H1 (cell line): ENCODE results near the gene TYW5. TPM values are rescaled to one million over a fixed set of nuclear protein-coding genes. Genes with fewer than 3 reads are reported as not detected.

Experiments used
- CTCF ChIA-PET: fragments of 300-600 bp; sonication (Branson Sonifier 250); formaldehyde crosslinking; loops from one replicate; lab custom pipeline; 2021; ENCODE audit not compliant: partially characterized antibody; lab: Charles Lee
- POLR2A ChIA-PET: fragments of 300-600 bp; sonication (Branson Sonifier 250); formaldehyde crosslinking; loops from one replicate; lab custom pipeline; 2021; ENCODE audit warnings: inconsistent platforms; ENCODE audit not compliant: partially characterized antibody; lab: Charles Lee
- DNase-seq, 2 experiments: peaks; one replicate each; pipeline versions ENCODE4 v3.0.0 to v3.0.0-alpha.2; 2010 to 2022; ENCODE audit warnings: low spot score in 2 of 2, low read depth in 1 of 2, mixed read lengths in 1 of 2
- FAIRE-seq: peaks from 2 replicates; lab custom pipeline; 2011; peaks lifted over from hg19 to GRCh38; lab: Jason Lieb, UNC
- H2AFZ ChIP-seq: 2 replicates; pipeline ENCODE4 v1.8.1; 2012; ENCODE audit warnings: low read length, inconsistent platforms
- H2AK5ac ChIP-seq: 2 replicates; pipeline ENCODE4 v1.6.1; 2013; ENCODE audit warnings: low read depth, low read length
- H2BK120ac ChIP-seq: replicated peaks from 2 replicates; pipeline ENCODE3; 2013; ENCODE audit warnings: low read depth, low read length, inconsistent platforms
- H2BK12ac ChIP-seq: 2 replicates; pipeline ENCODE4 v1.6.1; 2013; ENCODE audit warnings: low read depth, low read length
- H2BK15ac ChIP-seq: 2 replicates; pipeline ENCODE4 v1.6.1; 2013; ENCODE audit warnings: low read length
- H2BK20ac ChIP-seq: 2 replicates; pipeline ENCODE4 v1.6.1; 2013; ENCODE audit warnings: low read length
- H2BK5ac ChIP-seq: 2 replicates; pipeline ENCODE4 v1.6.1; 2013; ENCODE audit warnings: low read depth, low read length
- H3K14ac ChIP-seq: 2 replicates; pipeline ENCODE4 v1.6.1; 2013; ENCODE audit warnings: inconsistent platforms; ENCODE audit not compliant: insufficient read length
- H3K18ac ChIP-seq: 2 replicates; pipeline ENCODE4 v1.6.1; 2013; ENCODE audit warnings: low read length; ENCODE audit errors: extremely low read depth
- H3K23ac ChIP-seq: 2 replicates; pipeline ENCODE4 v1.6.1; 2013; ENCODE audit warnings: inconsistent platforms; ENCODE audit not compliant: insufficient read length
- H3K23me2 ChIP-seq: 2 replicates; pipeline ENCODE4 v1.6.1; 2013; ENCODE audit warnings: low read depth, low read length
- H3K27ac ChIP-seq: 2 replicates; pipeline ENCODE4 v1.6.1; 2011; ENCODE audit warnings: low read depth, low read length, inconsistent platforms
- H3K27me3 ChIP-seq, 4 experiments: replicated peaks in 1 of 4; 1 replicate in 1 of 4; 2 replicates in 3 of 4; pipeline versions ENCODE4 v1.6.1 to v1.8.1; 2011 to 2013; ENCODE audit warnings: low read length in 3 of 4, mild to moderate bottlenecking in 3 of 4, inconsistent platforms in 2 of 4, mixed read lengths in 2 of 4, moderate library complexity in 1 of 4; ENCODE audit not compliant: control insufficient read depth in 3 of 4, insufficient read depth in 3 of 4; ENCODE audit errors: extremely low read depth in 1 of 4
- H3K36me3 ChIP-seq, 4 experiments: 2 replicates each; pipeline versions ENCODE4 v1.6.1 to v1.8.1; 2011 to 2013; ENCODE audit warnings: mild to moderate bottlenecking in 4 of 4, low read length in 3 of 4, moderate library complexity in 2 of 4, control low read depth in 1 of 4, inconsistent platforms in 1 of 4; ENCODE audit not compliant: insufficient read depth in 4 of 4, control insufficient read depth in 2 of 4
- H3K4ac ChIP-seq: replicated peaks from 2 replicates; pipeline ENCODE3; 2013; ENCODE audit warnings: low read length, low read depth, mixed read lengths, inconsistent platforms; ENCODE audit not compliant: insufficient read length
- H3K4me1 ChIP-seq, 4 experiments: replicated peaks in 1 of 4; 1 replicate in 1 of 4; 2 replicates in 3 of 4; pipeline versions ENCODE4 v1.6.1 to v1.8.1; 2011 to 2013; ENCODE audit warnings: low read length in 3 of 4, inconsistent platforms in 2 of 4, mixed read lengths in 1 of 4; ENCODE audit not compliant: insufficient read depth in 4 of 4, control insufficient read depth in 3 of 4
- H3K4me2 ChIP-seq, 2 experiments: 2 replicates each; pipeline versions ENCODE4 v1.6.1 to v1.8.1; 2011 to 2013; ENCODE audit warnings: low read depth in 2 of 2, low read length in 2 of 2, control low read depth in 1 of 2, inconsistent platforms in 1 of 2, mild to moderate bottlenecking in 1 of 2; ENCODE audit not compliant: insufficient read depth in 1 of 2
- H3K4me3 ChIP-seq, 4 experiments: fragments of 200-600, 300-600 bp in 1 of 4; sonication (generic), shearing (Covaris generic), sonication (Bioruptor Twin) in 1 of 4; 2 replicates each; pipeline versions ENCODE4 v1.5.1 to v1.8.1; 2011 to 2016; ENCODE audit warnings: low read length in 4 of 4, low read depth in 3 of 4, control low read depth in 2 of 4, inconsistent platforms in 2 of 4, mild to moderate bottlenecking in 2 of 4, mixed read lengths in 1 of 4, moderate library complexity in 1 of 4; ENCODE audit not compliant: insufficient read depth in 2 of 4; ENCODE audit errors: extremely low read depth in 1 of 4
- H3K56ac ChIP-seq: replicated peaks from 2 replicates; pipeline ENCODE3; 2013; ENCODE audit warnings: low read depth, mild to moderate bottlenecking, mixed read lengths, low read length, inconsistent platforms; ENCODE audit not compliant: insufficient read length
- H3K79me1 ChIP-seq: 2 replicates; pipeline ENCODE4 v1.6.1; 2013; ENCODE audit warnings: low read depth, low read length, control low read depth
- H3K79me2 ChIP-seq, 2 experiments: 2 replicates each; pipeline versions ENCODE4 v1.6.1 to v1.8.1; 2012 to 2013; ENCODE audit warnings: low read length in 2 of 2, mild to moderate bottlenecking in 2 of 2, inconsistent platforms in 1 of 2; ENCODE audit not compliant: insufficient read depth in 2 of 2, control insufficient read depth in 1 of 2
- H3K9ac ChIP-seq, 4 experiments: replicated peaks in 1 of 4; 1 replicate in 1 of 4; 2 replicates in 3 of 4; pipeline versions ENCODE4 v1.6.1 to v1.8.1; 2011 to 2013; ENCODE audit warnings: low read depth in 3 of 4, low read length in 3 of 4, control low read depth in 2 of 4, mild to moderate bottlenecking in 2 of 4, moderate library complexity in 2 of 4, inconsistent platforms in 1 of 4; ENCODE audit errors: extremely low read depth in 1 of 4
- H3K9me3 ChIP-seq, 2 experiments: 2 replicates each; pipeline versions ENCODE4 v1.6.1 to v1.8.1; 2012 to 2013; ENCODE audit warnings: mild to moderate bottlenecking in 2 of 2, moderate library complexity in 2 of 2, control low read depth in 1 of 2, inconsistent platforms in 1 of 2, low read depth in 1 of 2, low read length in 1 of 2, mixed read lengths in 1 of 2; ENCODE audit not compliant: insufficient read depth in 2 of 2
- H4K20me1 ChIP-seq, 2 experiments: replicated peaks in 1 of 2; 2 replicates each; pipeline versions ENCODE3 to v1.8.1; 2011 to 2013; ENCODE audit warnings: inconsistent platforms in 2 of 2, low read length in 2 of 2, mild to moderate bottlenecking in 1 of 2; ENCODE audit not compliant: insufficient read depth in 2 of 2, control insufficient read depth in 1 of 2
- H4K5ac ChIP-seq: 2 replicates; pipeline ENCODE4 v1.6.1; 2013; ENCODE audit warnings: low read length, low read depth, mixed read lengths, inconsistent platforms; ENCODE audit not compliant: insufficient read length
- H4K8ac ChIP-seq: 2 replicates; pipeline ENCODE4 v1.8.0; 2013; ENCODE audit warnings: mild to moderate bottlenecking, moderate library complexity, low read length, inconsistent platforms; ENCODE audit not compliant: insufficient read depth; ENCODE audit errors: extremely low read depth
- H4K91ac ChIP-seq: replicated peaks from 2 replicates; pipeline ENCODE3; 2013; ENCODE audit warnings: low read length, mixed read lengths, inconsistent platforms; ENCODE audit not compliant: insufficient read length
- ATF2 ChIP-seq: IDR thresholded peaks from 2 replicates; pipeline ENCODE4 v1.6.1; 2012; ENCODE audit warnings: low read length, inconsistent platforms
- CBX5 ChIP-seq: fragments of 300-800, 300-1000 bp; sonication (generic); IDR thresholded peaks from 2 replicates; pipeline ENCODE4 v1.7.1; 2016; ENCODE audit warnings: antibody characterized with exemption, low read length, low read depth
- EGR1 ChIP-seq: IDR thresholded peaks from 2 replicates; pipeline ENCODE4 v1.6.1; 2011; ENCODE audit warnings: low read depth, low read length, borderline replicate concordance
- HDAC2 ChIP-seq, 2 experiments: fragments of 300-600 bp in 1 of 2; sonication (generic) in 1 of 2; IDR thresholded peaks; 2 replicates each; pipeline ENCODE4 v1.6.1; 2011 to 2012; ENCODE audit warnings: low read depth in 2 of 2, low read length in 2 of 2, mild to moderate bottlenecking in 2 of 2, moderate library complexity in 2 of 2, borderline replicate concordance in 1 of 2, inconsistent platforms in 1 of 2
- JUND ChIP-seq: IDR thresholded peaks from 2 replicates; pipeline ENCODE4 v1.6.1; 2011; ENCODE audit warnings: mild to moderate bottlenecking, improper control_type of control experiment, low read length
- YY1 ChIP-seq: IDR thresholded peaks from 2 replicates; pipeline ENCODE4 v1.6.1; 2011; ENCODE audit warnings: low read depth, mild to moderate bottlenecking, low read length
- WGBS, 2 experiments: shearing (Covaris generic) in 1 of 2; methylation state at CpG; one replicate each; pipeline versions ENCODE4 v1.1.6 to v1.1.7; 2013 to 2015; ENCODE audit warnings: low lambda C conversion rate in 2 of 2, mixed read lengths in 2 of 2, inconsistent platforms in 1 of 2, low coverage in 1 of 2, missing lambda C conversion rate in 1 of 2; ENCODE audit not compliant: insufficient replicate concordance in 2 of 2, insufficient coverage in 1 of 2, insufficient read length in 1 of 2; ENCODE audit errors: extremely low coverage in 1 of 2, missing lambda C conversion rate in 1 of 2; 5-methylcytosine and 5-hydroxymethylcytosine counted together
- polyA plus RNA-seq, 7 experiments: library from polyadenylated mRNA; depleted of rRNA in 3 of 7; stranded (reverse) in 5 of 7; unstranded in 2 of 7; fragments of >200 nt in 5 of 7; fragments of 200-250 nt in 2 of 7; gene quantifications; 1 replicate in 5 of 7; 2 replicates in 1 of 7; 4 replicates in 1 of 7; pipeline versions ENCODE4 v1.2.1 to v1.2.3, GENCODE V29; 2011 to 2013; ENCODE audit warnings: missing spikeins in 2 of 7, mixed read lengths in 2 of 7
- total RNA-seq: library from RNA; stranded (reverse); fragmentation: NEBNext Ultra II Directional; extraction: Animal tissue kit (Norgen Biotek cat#: 25700); gene quantifications from 2 replicates; pipeline ENCODE4 v1.2.1, GENCODE V29; 2021

The TYW5 gene
- total and polyA plus RNA-seq, 2 of the 8 experiments (the other 6 are each of a cell fraction or from before 2014, with no cell fraction given): 5.4 to 11.3 TPM

- Histone ChIP-seq H3K36me3 (peaks cover 0 to 53% (median 11%) of the 10 kb centered on the region in 4 experiments; a peak in 5 of 8 replicates), H3K79me1 (no peaks in the 10 kb centered on the region; the same call in 1 of the 2 replicates), H3K9ac (no peak overlapping the region), H4K91ac (no peak overlapping the region), H2BK5ac (no peak overlapping the region), H2AFZ (no peak overlapping the region), H3K27ac (no peak overlapping the region), H3K79me2 (peaks cover 0 to 37% of the 10 kb centered on the region in 2 experiments; a peak in 2 of 4 replicates), H3K9me3 (no peaks in the 10 kb centered on the region), H2BK20ac (no peak overlapping the region), H2BK15ac (no peak overlapping the region), H3K56ac (no peak overlapping the region), H3K4me3 (peak overlapping the region in 1 of 4 experiments; percentile 11; a peak in 1 of 8 replicates)
- FAIRE-seq (peak; percentile 28), DNase-seq (no peak)
- POLR2A ChIA-PET: interaction anchor here (0.6 to 1.5 kb wide), 4 partner anchors 13 to 1051 kb away, joined by 5 to 10 read pairs (median 7); partner anchors contain the start of gene C2orf69
- TF ChIP-seq JUND: no peak
- no peak for TF ChIP-seq ATF2
- no peak for TF ChIP-seq CBX5
- no peak for TF ChIP-seq EGR1
- TF ChIP-seq YY1: no peak
- TF ChIP-seq HDAC2 (IDR thresholded peaks at IDR 0.05; ENCODE audit: borderline replicate concordance in 1 of 2, low read depth in 2 of 2, low read length in 2 of 2): no peak
- TF ChIP-seq, all 59 proteins: peak for 0
- H3K14ac ChIP-seq: no peak overlapping the region
- no peak overlapping the region for H2BK12ac ChIP-seq
- no peak overlapping the region for H2BK120ac ChIP-seq
- H3K18ac ChIP-seq: no peak overlapping the region
- 25% methylated on average over 2 of the region's 2 CpGs; no CpG with 5 or more reads in 1 of the 2 experiments for WGBS, 2 experiments
- CTCF ChIA-PET: no interaction called here
- H3K23ac ChIP-seq: no peak overlapping the region
- H4K20me1 ChIP-seq: no peaks in the 10 kb centered on the region
- H3K4me1 ChIP-seq: peaks cover 0 to 8% (median 0%) of the 10 kb centered on the region in 4 experiments; a peak in 3 of 7 replicates
- H4K5ac ChIP-seq: peak overlapping the region; percentile 65
- H2AK5ac ChIP-seq: no peak overlapping the region
- peak overlapping the region; percentile 10 to 15; a peak in 2 of 4 replicates for H3K4me2 ChIP-seq
- no peak overlapping the region for H4K8ac ChIP-seq
- no peaks in the 10 kb centered on the region for H3K23me2 ChIP-seq
- no peak overlapping the region for H3K4ac ChIP-seq
- no peaks in the 10 kb centered on the region for H3K27me3 ChIP-seq
These were observed 27.1 kb downstream of the TYW5 start for GRCh38 chr2:199928226-199928625.
